Neuronal stem cell (in vitro differentiated cells): Measurements from ENCODE around the gene CFAP61.

Source experiments
- DNase-seq: peaks from one replicate; pipeline ENCODE4 v3.0.0-alpha.2; 2013; ENCODE audit warnings: low spot score
- H2AFZ ChIP-seq: one replicate; pipeline ENCODE4 v1.6.1; 2013; ENCODE audit warnings: mild to moderate bottlenecking, low read length, inconsistent platforms
- H2AK5ac ChIP-seq: 2 replicates; pipeline ENCODE4 v1.6.1; 2013; ENCODE audit warnings: low read depth, mild to moderate bottlenecking, inconsistent platforms, low read length, moderate library complexity, mixed read lengths
- H2BK120ac ChIP-seq: 2 replicates; pipeline ENCODE4 v1.6.1; 2013; ENCODE audit warnings: low read depth, mild to moderate bottlenecking, inconsistent platforms, low read length, moderate library complexity, mixed read lengths
- H2BK12ac ChIP-seq: one replicate; pipeline ENCODE4 v1.6.1; 2013; ENCODE audit warnings: low read length, inconsistent platforms
- H2BK15ac ChIP-seq: 2 replicates; pipeline ENCODE4 v1.6.1; 2013; ENCODE audit warnings: mild to moderate bottlenecking, low read length, inconsistent platforms, mixed read lengths
- H2BK5ac ChIP-seq: one replicate; pipeline ENCODE4 v1.6.1; 2013; ENCODE audit warnings: inconsistent platforms, mild to moderate bottlenecking, low read length, moderate library complexity
- H3K14ac ChIP-seq: one replicate; pipeline ENCODE4 v1.6.1; 2013; ENCODE audit warnings: low read length, inconsistent platforms
- H3K18ac ChIP-seq: 2 replicates; pipeline ENCODE4 v1.6.1; 2013; ENCODE audit warnings: low read length, inconsistent platforms
- H3K23ac ChIP-seq: 2 replicates; pipeline ENCODE4 v1.6.1; 2013; ENCODE audit warnings: low read depth, mild to moderate bottlenecking, mixed read lengths, low read length, inconsistent platforms; ENCODE audit not compliant: poor library complexity
- H3K27ac ChIP-seq: replicated peaks from 3 replicates; pipeline ENCODE4 v1.5.1; 2013; ENCODE audit warnings: low read length, inconsistent platforms
- H3K27me3 ChIP-seq, 3 experiments: 2 replicates each; pipeline ENCODE4 v1.6.1; 2013; ENCODE audit warnings: low read length in 3 of 3, mild to moderate bottlenecking in 2 of 3, inconsistent platforms in 1 of 3, low read depth in 1 of 3, mixed read lengths in 1 of 3, moderate library complexity in 1 of 3; ENCODE audit not compliant: control insufficient read depth in 3 of 3, insufficient read depth in 3 of 3
- H3K36me3 ChIP-seq, 2 donors: replicated peaks in 1 of 2; 2 replicates each; pipeline ENCODE4 v1.6.1; 2013; ENCODE audit warnings: low read length in 2 of 2; ENCODE audit not compliant: control insufficient read depth in 2 of 2, insufficient read depth in 2 of 2
- H3K4ac ChIP-seq: 2 replicates; pipeline ENCODE4 v1.6.1; 2013; ENCODE audit warnings: inconsistent platforms, mild to moderate bottlenecking, low read length, moderate library complexity
- H3K4me1 ChIP-seq, 2 donors: 1 replicate in 1 of 2; 2 replicates in 1 of 2; pipeline ENCODE4 v1.6.1; 2013; ENCODE audit warnings: low read length in 2 of 2, low read depth in 1 of 2; ENCODE audit not compliant: control insufficient read depth in 2 of 2, insufficient read depth in 1 of 2
- H3K4me2 ChIP-seq: one replicate; pipeline ENCODE4 v1.6.1; 2013; ENCODE audit warnings: mild to moderate bottlenecking, low read length, inconsistent platforms; ENCODE audit not compliant: insufficient read depth, poor library complexity, severe bottlenecking
- H3K4me3 ChIP-seq, 2 donors: 2 replicates each; pipeline ENCODE4 v1.5.1; 2013; ENCODE audit warnings: low read length in 2 of 2, mild to moderate bottlenecking in 2 of 2, inconsistent platforms in 1 of 2, moderate library complexity in 1 of 2
- H3K79me1 ChIP-seq: one replicate; pipeline ENCODE4 v1.6.1; 2013; ENCODE audit warnings: low read depth, mild to moderate bottlenecking, inconsistent platforms, low read length, moderate library complexity
- H3K9ac ChIP-seq: one replicate; pipeline ENCODE4 v1.6.1; 2013; ENCODE audit warnings: mild to moderate bottlenecking, low read depth, low read length, inconsistent platforms; ENCODE audit not compliant: poor library complexity
- H3K9me3 ChIP-seq, 2 donors: replicated peaks in 1 of 2; 2 replicates each; pipeline versions ENCODE3 to v1.6.1; 2013; ENCODE audit warnings: low read length in 2 of 2, mild to moderate bottlenecking in 2 of 2, inconsistent platforms in 1 of 2, low read depth in 1 of 2, mixed read lengths in 1 of 2, moderate library complexity in 1 of 2; ENCODE audit not compliant: control insufficient read depth in 2 of 2, insufficient read depth in 1 of 2
- H4K8ac ChIP-seq: one replicate; pipeline ENCODE4 v1.6.1; 2013; ENCODE audit warnings: low read depth, mild to moderate bottlenecking, inconsistent platforms, low read length, moderate library complexity
- H4K91ac ChIP-seq: one replicate; pipeline ENCODE4 v1.6.1; 2013; ENCODE audit warnings: low read length, low read depth, mild to moderate bottlenecking, inconsistent platforms; ENCODE audit not compliant: poor library complexity
- WGBS, 2 donors: extraction: QIAGEN DNeasy Blood & Tissue Kit; methylation state at CpG; one replicate each; pipeline ENCODE4 v1.1.7; 2013; ENCODE audit warnings: missing lambda C conversion rate in 2 of 2, mixed read lengths in 1 of 2; ENCODE audit not compliant: insufficient read length in 2 of 2, insufficient replicate concordance in 1 of 2; ENCODE audit errors: extremely low coverage in 2 of 2; 5-methylcytosine and 5-hydroxymethylcytosine counted together

Gene CFAP61

GRCh38 chr20:20219016-20219415 lies 166.7 kb downstream of the CFAP61 start:
- H2BK15ac ChIP-seq: no peak overlapping the region
- no CpG with 5 or more reads among the region's 2 CpGs for WGBS, 2 donors
- no peak overlapping the region for H2BK12ac ChIP-seq
- no peak overlapping the region for H3K4me2 ChIP-seq
- H3K79me1 ChIP-seq: no peaks in the 10 kb centered on the region
- no peak overlapping the region for H2BK120ac ChIP-seq
- no peak overlapping the region for H4K8ac ChIP-seq
- no peak overlapping the region for H3K4me3 ChIP-seq
- no peaks in the 10 kb centered on the region for H3K36me3 ChIP-seq
- H3K27me3 ChIP-seq: peaks cover 0 to 14% (median 0%) of the 10 kb centered on the region in 3 experiments
- H3K9me3 ChIP-seq: peaks cover 0 to 5% of the 10 kb centered on the region in 2 donors
- no peak overlapping the region for H2BK5ac ChIP-seq
- no peak overlapping the region for H3K27ac ChIP-seq
- DNase-seq: no peak
- H3K18ac ChIP-seq: no peak overlapping the region
- H2AK5ac ChIP-seq: no peak overlapping the region
- no peak overlapping the region for H3K9ac ChIP-seq
- no peak overlapping the region for H4K91ac ChIP-seq
- H3K14ac ChIP-seq: no peak overlapping the region
- peaks cover 18 to 27% of the 10 kb centered on the region in 2 donors for H3K4me1 ChIP-seq
- H2AFZ ChIP-seq: no peak overlapping the region
- H3K4ac ChIP-seq: no peak overlapping the region
- H3K23ac ChIP-seq: no peak overlapping the region

GRCh38 chr20:20220134-20220533 lies 167.8 kb downstream of the CFAP61 start:
- H3K4ac ChIP-seq: no peak overlapping the region
- H3K4me3 ChIP-seq: no peak overlapping the region
- no peak overlapping the region for H2BK5ac ChIP-seq
- H4K91ac ChIP-seq: no peak overlapping the region
- no CpG with 5 or more reads among the region's 5 CpGs for WGBS, 2 donors
- no peak overlapping the region for H3K4me2 ChIP-seq
- H3K27ac ChIP-seq: no peak overlapping the region
- H2AFZ ChIP-seq: no peak overlapping the region
- H3K27me3 ChIP-seq: peaks cover 0 to 18% (median 0%) of the 10 kb centered on the region in 3 experiments
- H2BK120ac ChIP-seq: no peak overlapping the region
- no peak overlapping the region for H2BK12ac ChIP-seq
- H2BK15ac ChIP-seq: no peak overlapping the region
- no peaks in the 10 kb centered on the region for H3K36me3 ChIP-seq
- H3K9ac ChIP-seq: no peak overlapping the region
- H3K9me3 ChIP-seq: peaks cover 0 to 5% of the 10 kb centered on the region in 2 donors
- no peak overlapping the region for H2AK5ac ChIP-seq
- no peaks in the 10 kb centered on the region for H3K79me1 ChIP-seq
- no peak overlapping the region for H3K14ac ChIP-seq
- DNase-seq: no peak
- no peak overlapping the region for H3K18ac ChIP-seq
- H3K23ac ChIP-seq: no peak overlapping the region
- no peak overlapping the region for H4K8ac ChIP-seq
- peaks cover 8 to 19% of the 10 kb centered on the region in 2 donors for H3K4me1 ChIP-seq

GRCh38 chr20:20223981-20224380 lies 171.6 kb downstream of the CFAP61 start:
- Histone ChIP-seq H2AFZ (no peak overlapping the region), H2BK5ac (no peak overlapping the region), H3K9me3 (no peaks in the 10 kb centered on the region), H3K4ac (no peak overlapping the region), H3K4me1 (peaks cover 6 to 7% of the 10 kb centered on the region in 2 donors), H3K9ac (no peak overlapping the region), H3K79me1 (no peaks in the 10 kb centered on the region), H3K18ac (no peak overlapping the region), H2BK120ac (no peak overlapping the region), H4K91ac (no peak overlapping the region), H3K4me2 (no peak overlapping the region), H3K36me3 (no peaks in the 10 kb centered on the region), H3K27ac (no peak overlapping the region), H2BK15ac (no peak overlapping the region), H3K14ac (no peak overlapping the region), H3K27me3 (peaks cover 0 to 27% (median 0%) of the 10 kb centered on the region in 3 experiments), H3K4me3 (no peak overlapping the region), H2BK12ac (no peak overlapping the region), H3K23ac (no peak overlapping the region), H4K8ac (no peak overlapping the region), H2AK5ac (no peak overlapping the region)
- 100% methylated on average over 3 of the region's 5 CpGs; no CpG with 5 or more reads in 1 of the 2 donors for WGBS, 2 donors
- DNase-seq: no peak

- Histone ChIP-seq H2BK12ac (no peak overlapping the region), H3K14ac (no peak overlapping the region), H3K79me1 (no peaks in the 10 kb centered on the region), H3K4ac (no peak overlapping the region), H4K91ac (no peak overlapping the region), H3K27me3 (peaks cover 0 to 32% (median 0%) of the 10 kb centered on the region in 3 experiments), H2BK15ac (no peak overlapping the region), H2BK5ac (no peak overlapping the region), H3K18ac (no peak overlapping the region), H3K9me3 (no peaks in the 10 kb centered on the region), H4K8ac (no peak overlapping the region), H2AFZ (no peak overlapping the region), H3K23ac (no peak overlapping the region), H3K9ac (no peak overlapping the region), H3K27ac (no peak overlapping the region), H3K36me3 (no peaks in the 10 kb centered on the region), H2AK5ac (no peak overlapping the region), H3K4me1 (peaks cover 6 to 7% of the 10 kb centered on the region in 2 donors), H2BK120ac (no peak overlapping the region), H3K4me2 (no peak overlapping the region), H3K4me3 (no peak overlapping the region)
- WGBS, 2 donors: no CpG with 5 or more reads among the region's 1 CpG
- DNase-seq: no peak
Observed at GRCh38 chr20:20224806-20225205, 172.5 kb downstream of the CFAP61 start.
